Naive thymus-derived CD4-positive, alpha-beta T cell (primary cell): ENCODE measurements around the gene MAP3K12. TPM values are rescaled to one million over a fixed set of nuclear protein-coding genes. Genes with fewer than 3 reads are reported as not detected.

ENCODE experiments used
- ATAC-seq: fragments of 150-1000 bp; cut with Tn5 transposase; 2 replicates; pipeline ENCODE4 v1.10.0; 2021; ENCODE audit warnings: mild to moderate bottlenecking, moderate library complexity
- CTCF ChIA-PET: fragments of 350-600 bp; sonication (Branson Sonifier 250); formaldehyde crosslinking; loops from one replicate; lab custom pipeline; 2021; ENCODE audit warnings: antibody characterized with exemption; lab: Charles Lee
- POLR2A ChIA-PET: fragments of 350-600 bp; sonication (Branson Sonifier 250); formaldehyde crosslinking; loops from one replicate; lab custom pipeline; 2021; ENCODE audit warnings: antibody characterized with exemption, inconsistent platforms; lab: Charles Lee
- DNase-seq, 9 donors: peaks; one replicate each; pipeline versions ENCODE4 v3.0.0 to v3.0.0-alpha.2; 2020 to 2022; ENCODE audit warnings: mixed read lengths in 1 of 9
- H3K27ac ChIP-seq: one replicate; pipeline ENCODE4 v1.7.0; 2013; ENCODE audit warnings: mild to moderate bottlenecking, low read depth, low read length, moderate library complexity
- H3K27me3 ChIP-seq, 2 donors: one replicate each; pipeline ENCODE4 v1.7.0; 2013; ENCODE audit warnings: low read length in 2 of 2, mild to moderate bottlenecking in 2 of 2, moderate library complexity in 2 of 2; ENCODE audit not compliant: control insufficient read depth in 2 of 2, insufficient read depth in 2 of 2
- H3K36me3 ChIP-seq, 3 experiments: 1 replicate in 2 of 3; 2 replicates in 1 of 3; pipeline ENCODE4 v1.7.0; 2013; ENCODE audit warnings: low read length in 3 of 3, mild to moderate bottlenecking in 3 of 3, moderate library complexity in 1 of 3; ENCODE audit not compliant: insufficient read depth in 3 of 3, control insufficient read depth in 2 of 3
- H3K4me1 ChIP-seq, 2 donors: one replicate each; pipeline ENCODE4 v1.7.0; 2013; ENCODE audit warnings: low read length in 2 of 2, mild to moderate bottlenecking in 2 of 2, moderate library complexity in 1 of 2; ENCODE audit not compliant: control insufficient read depth in 2 of 2, insufficient read depth in 2 of 2
- H3K4me3 ChIP-seq: 2 replicates; pipeline ENCODE4 v1.7.0; 2013; ENCODE audit warnings: mild to moderate bottlenecking, low read length
- H3K9me3 ChIP-seq, 3 experiments: 1 replicate in 2 of 3; 2 replicates in 1 of 3; pipeline ENCODE4 v1.7.0; 2013; ENCODE audit warnings: low read length in 3 of 3; ENCODE audit not compliant: control insufficient read depth in 2 of 3
- H3K27ac Mint-ChIP-seq, 9 donors: one replicate each; pipeline ENCODE4 v1.8.0; 2020 to 2022; ENCODE audit warnings: mixed read lengths in 9 of 9, mild to moderate bottlenecking in 8 of 9, moderate library complexity in 5 of 9, inconsistent platforms in 2 of 9
- H3K27me3 Mint-ChIP-seq, 5 donors: one replicate each; pipeline ENCODE4 v1.8.0; 2021 to 2022; ENCODE audit warnings: mixed read lengths in 5 of 5, mild to moderate bottlenecking in 1 of 5
- H3K36me3 Mint-ChIP-seq, 5 donors: one replicate each; pipeline ENCODE4 v1.8.0; 2020 to 2022; ENCODE audit warnings: mixed read lengths in 5 of 5, mild to moderate bottlenecking in 3 of 5, inconsistent platforms in 1 of 5
- H3K4me1 Mint-ChIP-seq, 7 donors: one replicate each; pipeline ENCODE4 v1.8.0; 2020 to 2022; ENCODE audit warnings: mixed read lengths in 7 of 7, mild to moderate bottlenecking in 3 of 7, inconsistent platforms in 1 of 7
- H3K4me3 Mint-ChIP-seq, 10 donors: one replicate each; pipeline ENCODE4 v1.8.0; 2020 to 2022; ENCODE audit warnings: mild to moderate bottlenecking in 10 of 10, mixed read lengths in 10 of 10, moderate library complexity in 6 of 10, inconsistent platforms in 2 of 10
- H3K9me3 Mint-ChIP-seq, 11 donors: one replicate each; pipeline ENCODE4 v1.8.0; 2020 to 2022; ENCODE audit warnings: mixed read lengths in 11 of 11, mild to moderate bottlenecking in 4 of 11, inconsistent platforms in 1 of 11, moderate library complexity in 1 of 11
- intact Hi-C, 2 donors: fragments of 100-400 bp; cut with micrococcal nuclease; formaldehyde crosslinking; loops; one replicate each; pipeline ENCODE4 v1.15.1; 2023
- polyA plus RNA-seq, 2 donors: library from polyadenylated mRNA; unstranded; fragments of 300-500 nt; fragmentation: Illumina TruSeq; gene quantifications; one replicate each; pipeline ENCODE4 v1.2.3, GENCODE V29; 2021
- total RNA-seq, 6 experiments: library from RNA in 5 of 6; stranded (reverse) in 5 of 6; gene quantifications; 1 replicate in 5 of 6; 2 replicates in 1 of 6; pipeline ENCODE4 v1.2.3 and lab custom pipeline; 2021 to 2026

Gene MAP3K12
- total and polyA plus RNA-seq, 7 experiments from 2014 or later: 4.9 to 29.7 (median 22.8) TPM

DNA sequence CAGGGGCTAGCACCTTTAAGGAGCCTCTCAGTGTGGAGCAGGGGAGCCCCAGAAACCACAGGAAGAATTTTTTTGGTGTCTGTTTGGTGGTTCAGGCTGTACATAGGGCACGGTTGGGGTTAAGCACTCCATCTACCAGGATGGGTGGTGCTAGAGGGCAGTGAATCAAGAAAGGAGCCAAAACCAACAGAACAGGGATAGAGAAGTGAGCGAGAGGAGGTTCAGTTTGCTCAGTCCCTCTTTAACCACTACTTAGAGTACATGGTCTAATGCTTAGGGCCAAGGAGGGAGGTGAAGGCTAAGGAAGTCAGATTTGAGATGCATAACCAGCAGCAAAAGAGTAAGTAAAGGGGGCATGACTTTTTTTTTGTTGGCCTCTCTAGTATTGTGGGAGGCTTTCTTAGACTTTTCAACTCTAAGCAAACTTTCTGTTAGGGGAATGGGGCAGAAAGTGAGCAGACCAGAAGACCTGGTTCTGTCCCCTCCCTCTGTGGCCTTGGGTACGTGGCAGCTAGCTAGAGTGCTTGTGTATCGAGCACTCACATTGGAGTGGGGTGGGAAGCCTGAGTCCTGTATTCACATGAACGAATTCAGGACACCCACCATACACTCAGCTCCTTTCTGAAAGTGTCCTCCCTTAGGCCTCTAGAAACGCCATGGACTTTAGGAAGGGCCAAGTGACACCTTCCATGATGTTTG is 14.6 kb upstream of the MAP3K12 start:
- H3K36me3 Mint-ChIP-seq: peaks cover 0 to 37% (median 9%) of the 10 kb centered on the region in 5 donors
- H3K27ac ChIP-seq: no peak overlapping the region

DNA sequence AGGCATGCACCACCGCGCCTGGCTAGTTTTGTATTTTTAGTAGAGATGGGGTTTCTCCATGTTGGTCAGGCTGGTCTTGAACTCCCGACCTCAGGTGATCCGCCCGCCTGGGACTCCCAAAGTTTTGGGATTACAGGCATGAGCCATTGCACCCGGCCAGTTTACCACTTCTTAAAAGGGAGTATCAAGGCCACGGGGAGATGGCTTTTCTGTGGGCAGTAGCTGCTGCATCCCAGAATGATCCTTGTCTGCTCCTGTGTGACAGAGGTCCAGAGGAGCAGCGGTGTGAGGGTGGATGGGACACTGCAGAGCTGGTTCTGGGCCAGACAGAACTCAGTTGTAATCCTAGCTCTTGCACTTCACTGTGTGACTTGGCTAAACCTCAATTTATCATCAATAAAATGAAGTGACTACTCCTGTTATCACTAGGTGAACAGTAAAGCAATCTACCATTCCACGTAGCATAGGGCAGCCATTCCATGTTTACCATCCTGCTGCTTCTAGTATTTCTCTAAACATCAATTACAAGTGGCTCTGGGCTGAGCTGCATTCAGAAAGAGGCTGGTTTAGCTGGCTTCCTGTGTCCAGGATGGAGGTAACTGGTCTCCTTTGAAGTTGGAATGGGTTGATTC is 11.0 kb upstream of the MAP3K12 start:
- DNase-seq (no peak), ATAC-seq (no peak)
- peaks cover 4 to 17% (median 9%) of the 10 kb centered on the region in 7 donors for H3K4me1 Mint-ChIP-seq
- H3K36me3 Mint-ChIP-seq: peaks cover 0 to 28% (median 5%) of the 10 kb centered on the region in 5 donors
- intact Hi-C loops: no loop called here
- ChIA-PET CTCF (interaction anchor here (0.6 to 3.6 kb wide), 6 partner anchors 91 to 281 kb away, joined by 3 to 46 read pairs (median 4); no protein-coding TSS in a partner anchor), POLR2A (interaction anchor here (0.6 to 1.1 kb wide), 3 partner anchors 9 to 31 kb away, joined by 3 to 4 read pairs (median 3); partner anchors contain the start of gene TARBP2)
- no peak overlapping the region for H3K4me3 ChIP-seq
- peaks cover 0 to 1% (median 0%) of the 10 kb centered on the region in 11 donors for H3K9me3 Mint-ChIP-seq
- H3K4me3 Mint-ChIP-seq: no peak overlapping the region
- no peak overlapping the region for H3K27ac ChIP-seq
- H3K9me3 ChIP-seq: no peaks in the 10 kb centered on the region
- no peak overlapping the region for H3K27ac Mint-ChIP-seq
- no peaks in the 10 kb centered on the region for H3K27me3 ChIP-seq
- peaks cover 0 to 61% (median 0%) of the 10 kb centered on the region in 3 experiments for H3K36me3 ChIP-seq
- peaks cover 6 to 7% of the 10 kb centered on the region in 2 donors for H3K4me1 ChIP-seq
- H3K27me3 Mint-ChIP-seq: no peaks in the 10 kb centered on the region

More for the DNA sequence above, 14.6 kb upstream of the MAP3K12 start:
- intact Hi-C loops: no loop called here
- Histone ChIP-seq H3K4me1 (peaks cover under 1 to 2% of the 10 kb centered on the region in 2 donors), H3K36me3 (peaks cover 0 to 73% (median 16%) of the 10 kb centered on the region in 3 experiments), H3K27me3 (no peaks in the 10 kb centered on the region), H3K4me3 (no peak overlapping the region), H3K9me3 (no peaks in the 10 kb centered on the region)
- peaks cover 0 to 8% (median 4%) of the 10 kb centered on the region in 7 donors for H3K4me1 Mint-ChIP-seq
- CTCF ChIA-PET: interaction anchor here (0.5 to 1.8 kb wide), 2 partner anchors 96 to 161 kb away, joined by 3 to 5 read pairs; no protein-coding TSS in a partner anchor
- H3K9me3 Mint-ChIP-seq: peaks cover 0 to 1% (median 0%) of the 10 kb centered on the region in 11 donors
- DNase-seq (no peak), ATAC-seq (no peak)
- H3K4me3 Mint-ChIP-seq: no peak overlapping the region
- H3K27ac Mint-ChIP-seq: peak overlapping the region in 5 of 9 donors; percentile 23 to 89 (median 45)
- POLR2A ChIA-PET: no interaction called here
- no peaks in the 10 kb centered on the region for H3K27me3 Mint-ChIP-seq

DNA sequence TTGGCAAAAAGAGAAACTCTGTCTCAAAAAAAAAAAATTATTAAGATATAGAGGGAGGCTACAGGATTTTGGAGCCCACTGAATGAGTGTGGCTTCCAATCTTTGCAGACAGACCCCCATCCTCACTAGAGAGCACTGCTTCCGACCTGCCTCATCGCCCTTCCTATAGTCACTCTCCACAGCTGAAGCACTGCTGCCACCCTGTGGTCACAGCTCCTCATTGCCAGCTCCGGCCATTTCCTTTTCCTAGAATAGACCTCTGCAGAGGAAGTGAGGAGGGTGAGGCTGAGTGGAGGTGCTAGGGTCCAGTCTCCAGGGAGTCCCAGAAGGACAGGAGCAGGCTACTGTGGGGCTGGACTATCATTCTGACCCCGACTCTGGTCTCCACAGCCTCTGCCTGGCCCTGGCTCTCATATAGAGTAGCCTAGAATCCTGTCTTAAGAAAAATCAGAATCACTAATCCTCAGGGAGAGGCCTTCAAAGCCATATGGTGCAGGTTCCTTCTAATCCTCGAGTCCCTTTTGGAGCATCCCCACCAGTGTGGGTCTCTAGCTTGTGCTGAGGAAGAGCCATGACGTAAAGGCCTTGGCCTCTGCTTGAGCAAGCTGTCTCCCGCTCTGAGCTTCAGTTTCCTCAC is 9.4 kb upstream of the MAP3K12 start:
- Mint-ChIP-seq H3K27me3 (no peaks in the 10 kb centered on the region), H3K36me3 (peaks cover 0 to 24% (median under 1%) of the 10 kb centered on the region in 5 donors), H3K27ac (peak overlapping the region in 7 of 9 donors; percentile 13 to 80 (median 69)), H3K4me3 (peak overlapping the region in 1 of 10 donors; percentile 39), H3K9me3 (peaks cover 0 to 1% (median 0%) of the 10 kb centered on the region in 11 donors), H3K4me1 (peaks cover 5 to 17% (median 9%) of the 10 kb centered on the region in 7 donors)
- intact Hi-C loops: loop anchor here (1.0 to 10.0 kb wide), 10 partner anchors 8 to 454 kb away; partner anchors contain the start of genes PRR13 (in 1 of the 2) and TNS2 (in 1 of the 2)
- Histone ChIP-seq H3K9me3 (no peaks in the 10 kb centered on the region), H3K4me3 (no peak overlapping the region), H3K36me3 (peaks cover 0 to 62% (median 0%) of the 10 kb centered on the region in 3 experiments), H3K27me3 (no peaks in the 10 kb centered on the region), H3K4me1 (peaks cover 6 to 7% of the 10 kb centered on the region in 2 donors), H3K27ac (peak overlapping the region; percentile 39)
- ChIA-PET CTCF (interaction anchor here (0.6 to 3.6 kb wide), 28 partner anchors 8 to 213 kb away, joined by 3 to 46 read pairs (median 4); partner anchors contain the start of genes AAAS, AMHR2 and PFDN5), POLR2A (interaction anchor here (0.5 to 2.1 kb wide), 14 partner anchors 8 to 349 kb away, joined by 3 to 10 read pairs (median 4); partner anchors contain the start of genes MAP3K12, SP1 and TARBP2)
- ATAC-seq (peak; percentile 98), DNase-seq (peak; percentile 63 to 82 (median 73))

DNA sequence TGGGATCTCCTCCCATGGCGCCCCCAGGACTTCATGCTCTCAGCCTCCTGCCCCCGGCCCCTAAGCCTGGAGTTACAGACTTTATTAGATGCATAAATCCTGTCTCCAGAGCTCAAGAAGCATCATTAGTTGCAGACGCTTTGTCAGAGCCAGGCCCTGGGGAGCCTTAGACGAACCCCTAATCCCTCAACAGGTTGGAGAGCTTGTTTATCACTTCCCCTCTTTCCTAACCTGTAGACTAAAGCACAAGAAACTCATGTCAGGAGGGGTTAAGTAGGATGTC is 8.3 kb upstream of the MAP3K12 start:
- ATAC-seq (no peak), DNase-seq (no peak)
- no peak overlapping the region for H3K4me3 ChIP-seq
- Mint-ChIP-seq H3K4me3 (no peak overlapping the region), H3K27me3 (no peaks in the 10 kb centered on the region), H3K9me3 (peaks cover 0 to 1% (median 0%) of the 10 kb centered on the region in 11 donors), H3K4me1 (peaks cover 5 to 21% (median 9%) of the 10 kb centered on the region in 7 donors), H3K36me3 (peaks cover 0 to 23% (median 0%) of the 10 kb centered on the region in 5 donors), H3K27ac (peak overlapping the region in 2 of 9 donors; percentile 21 to 50)
- no peaks in the 10 kb centered on the region for H3K9me3 ChIP-seq
- POLR2A ChIA-PET: interaction anchor here (0.6 to 2.1 kb wide), 5 partner anchors 14 to 382 kb away, joined by 3 to 10 read pairs (median 8); partner anchors contain the start of gene SP1
- CTCF ChIA-PET: interaction anchor here (0.6 to 3.6 kb wide), 7 partner anchors 9 to 186 kb away, joined by 4 to 46 read pairs (median 5); partner anchors contain the start of genes AAAS and AMHR2
- H3K4me1 ChIP-seq: peaks cover 6 to 7% of the 10 kb centered on the region in 2 donors
- H3K36me3 ChIP-seq: peaks cover 0 to 56% (median 0%) of the 10 kb centered on the region in 3 experiments
- H3K27me3 ChIP-seq: no peaks in the 10 kb centered on the region
- intact Hi-C loops: loop anchor here in 1 of 2 donors (10.0 kb wide), 1 partner anchor 453 kb away; the partner anchor contains the start of gene TNS2
- H3K27ac ChIP-seq: no peak overlapping the region

DNA sequence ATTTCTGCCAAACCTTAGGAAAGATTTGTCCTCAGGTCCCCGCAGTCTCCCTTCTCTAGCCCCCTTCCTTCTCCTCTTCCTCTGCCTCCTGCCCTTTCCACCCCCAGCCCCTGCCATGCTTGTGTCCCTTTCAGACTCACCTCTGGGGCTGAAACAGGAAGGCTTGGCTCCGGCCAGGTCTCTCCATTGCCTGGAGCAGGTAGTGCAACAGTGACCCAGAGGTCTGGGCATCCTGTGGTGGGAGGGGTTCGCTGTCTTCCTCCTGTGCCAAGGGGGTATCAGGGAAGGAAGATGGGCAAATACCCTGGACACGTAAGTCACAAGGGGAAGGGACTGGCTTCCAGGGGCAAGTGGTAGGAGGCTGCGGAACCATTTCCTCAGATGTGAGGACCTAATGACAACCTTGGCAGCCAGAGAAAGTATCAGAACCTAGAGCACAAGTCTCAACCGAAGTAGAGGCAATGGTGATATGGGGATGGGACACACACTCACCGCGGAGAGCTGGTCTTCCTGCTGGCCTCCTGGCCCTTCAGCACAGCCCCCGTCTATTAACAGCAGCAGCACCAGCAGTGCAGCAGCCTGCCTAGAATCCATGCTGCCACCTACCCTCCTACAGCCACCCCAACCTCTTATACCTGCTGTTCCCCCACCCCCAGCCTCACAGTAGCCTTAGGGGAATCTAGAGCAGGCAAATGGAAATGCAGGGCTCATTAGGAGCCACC is 7.8 kb upstream of the MAP3K12 start, which contains the start of gene NPFF:
TSS of gene NPFF (minus strand) at position 604 of the 722 bp plus-strand sequence. CDS start at position 594, 10 bp downstream.
- Histone ChIP-seq H3K27ac (no peak within 1 kb of the TSS), H3K4me3 (no peak within 1 kb of the TSS), H3K36me3 (peaks cover 0 to 51% (median 0%) of the 10 kb centered on the region in 3 experiments), H3K4me1 (peaks cover 9 to 11% of the 10 kb centered on the region in 2 donors), H3K27me3 (no peaks in the 10 kb centered on the region), H3K9me3 (no peaks in the 10 kb centered on the region)
- ATAC-seq (no peak), DNase-seq (no peak)
- CTCF ChIA-PET: interaction anchor here (0.6 to 3.6 kb wide), 4 partner anchors 10 to 155 kb away, joined by 4 to 46 read pairs (median 12); partner anchors contain the start of gene AMHR2
- H3K27me3 Mint-ChIP-seq: no peaks in the 10 kb centered on the region
- no peak within 1 kb of the TSS for H3K4me3 Mint-ChIP-seq
- H3K27ac Mint-ChIP-seq: peak within 1 kb of the TSS in 4 of 9 donors; percentile 14 to 50 (median 19)
- peaks cover 0 to 1% (median 0%) of the 10 kb centered on the region in 11 donors for H3K9me3 Mint-ChIP-seq
- POLR2A ChIA-PET: interaction anchor here (0.6 to 2.1 kb wide), 3 partner anchors 14 to 196 kb away, joined by 3 to 10 read pairs (median 9); partner anchors contain the start of gene SP1
- peaks cover 0 to 18% (median 0%) of the 10 kb centered on the region in 5 donors for H3K36me3 Mint-ChIP-seq
- intact Hi-C loops: loop anchor here in 1 of 2 donors (10.0 kb wide), 1 partner anchor 452 kb away; the partner anchor contains the start of gene TNS2
- peaks cover 7 to 24% (median 12%) of the 10 kb centered on the region in 7 donors for H3K4me1 Mint-ChIP-seq
